HL-60/S4 (cell line): ENCODE measurements around the gene RASAL1.

Source experiments
- in situ Hi-C: fragments of 300-500 bp; cut with MboI; formaldehyde crosslinking; loops from 2 replicates; pipeline ENCODE4 v1.14.3; 2022; ENCODE audit warnings: low sequenced_read_pairs

Gene RASAL1

GRCh38 chr12:113077859-113078255 lies 57.7 kb downstream of the RASAL1 start:
- in situ Hi-C loops = no loop called here

GRCh38 chr12:113077057-113077858 lies 58.3 kb downstream of the RASAL1 start:
- in situ Hi-C loops = no loop called here

GRCh38 chr12:113075137-113075683 lies 60.4 kb downstream of the RASAL1 start:
- in situ Hi-C loops = no loop called here

GRCh38 chr12:113073586-113073985 lies 62.0 kb downstream of the RASAL1 start:
- in situ Hi-C loops = no loop called here

GRCh38 chr12:113072136-113072535 lies 63.4 kb downstream of the RASAL1 start:
- in situ Hi-C loops = no loop called here

- in situ Hi-C loops = no loop called here
Observed at GRCh38 chr12:113071135-113072112, 64.1 kb downstream of the RASAL1 start.

- in situ Hi-C loops = no loop called here
Observed at GRCh38 chr12:113070117-113070906, 65.2 kb downstream of the RASAL1 start.

- in situ Hi-C loops = no loop called here
Observed at GRCh38 chr12:113069751-113070116, 65.8 kb downstream of the RASAL1 start.

- in situ Hi-C loops = no loop called here
Observed at GRCh38 chr12:113069149-113069548, 66.4 kb downstream of the RASAL1 start.

GRCh38 chr12:113067987-113068935 lies 67.3 kb downstream of the RASAL1 start:
- in situ Hi-C loops = no loop called here

GRCh38 chr12:113066813-113067400 lies 68.7 kb downstream of the RASAL1 start:
- in situ Hi-C loops = no loop called here

- in situ Hi-C loops = no loop called here
Observed at GRCh38 chr12:113065126-113066007, 70.2 kb downstream of the RASAL1 start.

GRCh38 chr12:113064395-113065125 lies 71.0 kb downstream of the RASAL1 start:
- in situ Hi-C loops = no loop called here

GRCh38 chr12:113063396-113064350 lies 71.9 kb downstream of the RASAL1 start:
- in situ Hi-C loops = no loop called here

GRCh38 chr12:113062502-113063395 lies 72.8 kb downstream of the RASAL1 start:
- in situ Hi-C loops = no loop called here
